Liver (tissue), 9 donors: ENCODE results near the gene MYOF. TPM values are rescaled to one million over a fixed set of nuclear protein-coding genes. Genes with fewer than 3 reads are reported as not detected.
A peak's percentile ranks its signal among the peaks of the same experiment; 100 is the strongest.
"Not testable (repeated sequence)": the region's sequence is repeated elsewhere in the genome, so short reads cannot be mapped to it uniquely, and the experiment has no call there.

Experiments
- DNase-seq: peaks from one replicate; pipeline ENCODE4 v3.0.0-alpha.2; 2017; ENCODE audit warnings: low spot score
- H3K27ac ChIP-seq, 2 donors: one replicate each; pipeline ENCODE4 v1.7.0; 2013; ENCODE audit warnings: inconsistent platforms in 2 of 2, low read length in 2 of 2, control low read depth in 1 of 2, low read depth in 1 of 2, mild to moderate bottlenecking in 1 of 2
- H3K27me3 ChIP-seq, 4 donors: one replicate each; pipeline versions ENCODE4 v1.6.1 to v1.7.0; 2013; ENCODE audit warnings: low read length in 3 of 4, inconsistent platforms in 1 of 4, mild to moderate bottlenecking in 1 of 4, moderate library complexity in 1 of 4; ENCODE audit not compliant: control insufficient read depth in 4 of 4, insufficient read depth in 4 of 4
- H3K36me3 ChIP-seq, 4 donors: one replicate each; pipeline versions ENCODE4 v1.6.1 to v1.7.0; 2013; ENCODE audit warnings: low read length in 3 of 4, mild to moderate bottlenecking in 3 of 4, low read depth in 1 of 4, moderate library complexity in 1 of 4; ENCODE audit not compliant: control insufficient read depth in 4 of 4, insufficient read depth in 3 of 4
- H3K4me1 ChIP-seq, 4 donors: one replicate each; pipeline versions ENCODE4 v1.6.1 to v1.7.0; 2013; ENCODE audit warnings: low read length in 3 of 4, mild to moderate bottlenecking in 3 of 4, moderate library complexity in 1 of 4; ENCODE audit not compliant: control insufficient read depth in 4 of 4, insufficient read depth in 4 of 4
- H3K4me3 ChIP-seq, 3 donors: one replicate each; pipeline versions ENCODE4 v1.6.1 to v1.7.0; 2013; ENCODE audit warnings: low read length in 3 of 3, control low read depth in 1 of 3, low read depth in 1 of 3, mild to moderate bottlenecking in 1 of 3
- H3K9ac ChIP-seq, 2 donors: one replicate each; pipeline ENCODE4 v1.7.0; 2013; ENCODE audit warnings: low read length in 2 of 2, mild to moderate bottlenecking in 2 of 2, moderate library complexity in 2 of 2, control low read depth in 1 of 2, low read depth in 1 of 2
- H3K9me3 ChIP-seq, 4 donors: one replicate each; pipeline versions ENCODE4 v1.6.1 to v1.7.0; 2013; ENCODE audit warnings: low read length in 3 of 4; ENCODE audit not compliant: control insufficient read depth in 4 of 4
- ATF3 ChIP-seq: IDR thresholded peaks from 2 replicates; pipeline ENCODE4 v1.6.1; 2016; ENCODE audit warnings: antibody characterized with exemption
- EGR1 ChIP-seq, 2 donors: IDR thresholded peaks; 2 replicates each; pipeline ENCODE4 v1.6.1; 2016 to 2018; ENCODE audit warnings: antibody characterized with exemption in 2 of 2, low read depth in 2 of 2
- FOXA1 ChIP-seq: IDR thresholded peaks from 2 replicates; pipeline ENCODE4 v1.6.1; 2016; ENCODE audit warnings: antibody characterized with exemption
- FOXA2 ChIP-seq: IDR thresholded peaks from 2 replicates; pipeline ENCODE4 v1.6.1; 2016; ENCODE audit warnings: antibody characterized with exemption
- GABPA ChIP-seq, 2 donors: IDR thresholded peaks in 1 of 2; conservative IDR thresholded peaks in 1 of 2; 2 replicates each; pipeline ENCODE4 v1.6.1; 2016; ENCODE audit warnings: antibody characterized with exemption in 2 of 2, mild to moderate bottlenecking in 1 of 2, moderate library complexity in 1 of 2
- HNF4A ChIP-seq, 2 donors: conservative IDR thresholded peaks; 2 replicates each; pipeline ENCODE4 v1.6.1; 2016; ENCODE audit warnings: antibody characterized with exemption in 2 of 2, mild to moderate bottlenecking in 2 of 2
- HNF4G ChIP-seq: IDR thresholded peaks from 2 replicates; pipeline ENCODE4 v1.6.1; 2016; ENCODE audit warnings: antibody characterized with exemption
- JUND ChIP-seq, 2 donors: IDR thresholded peaks; 2 replicates each; pipeline ENCODE4 v1.6.1; 2016; ENCODE audit warnings: antibody characterized with exemption in 2 of 2
- NR2F2 ChIP-seq: IDR thresholded peaks from 2 replicates; pipeline ENCODE4 v1.6.1; 2016; ENCODE audit warnings: antibody characterized with exemption
- RAD21 ChIP-seq, 2 donors: IDR thresholded peaks; 2 replicates each; pipeline ENCODE4 v1.6.1; 2016; ENCODE audit warnings: antibody characterized with exemption in 2 of 2, mild to moderate bottlenecking in 2 of 2
- REST ChIP-seq: IDR thresholded peaks from 2 replicates; pipeline ENCODE4 v1.6.1; 2016; ENCODE audit warnings: antibody characterized with exemption, mild to moderate bottlenecking
- RXRA ChIP-seq, 2 donors: IDR thresholded peaks; 2 replicates each; pipeline ENCODE4 v1.6.1; 2017 to 2018; ENCODE audit warnings: antibody characterized with exemption in 2 of 2, mild to moderate bottlenecking in 1 of 2
- SP1 ChIP-seq: IDR thresholded peaks from 2 replicates; pipeline ENCODE4 v1.6.1; 2018; ENCODE audit warnings: antibody characterized with exemption, mild to moderate bottlenecking
- TAF1 ChIP-seq: conservative IDR thresholded peaks from 2 replicates; pipeline ENCODE4 v1.6.1; 2016; ENCODE audit warnings: antibody characterized with exemption, mild to moderate bottlenecking
- YY1 ChIP-seq: IDR thresholded peaks from 2 replicates; pipeline ENCODE4 v1.6.1; 2016; ENCODE audit warnings: antibody characterized with exemption, mild to moderate bottlenecking
- ZBTB33 ChIP-seq: IDR thresholded peaks from 2 replicates; pipeline ENCODE4 v1.6.1; 2016; ENCODE audit warnings: antibody characterized with exemption
- WGBS: extraction: QIAGEN DNeasy Blood & Tissue Kit; methylation state at CpG from one replicate; pipeline ENCODE4 v1.1.7; 2013; 5-methylcytosine and 5-hydroxymethylcytosine counted together
- polyA plus RNA-seq, 2 donors: library from polyadenylated mRNA; stranded (reverse) in 1 of 2; unstranded in 1 of 2; fragments of 200-250 nt in 1 of 2; fragments of >200 nt in 1 of 2; fragmentation: Nextera tagmentation in 1 of 2; extraction: Ambion mirVana in 1 of 2; gene quantifications; one replicate each; pipeline versions ENCODE4 v1.2.1 to v1.2.3, GENCODE V29; 2013 to 2015
- total RNA-seq, 2 donors: library from RNA; depleted of rRNA; stranded (reverse); fragments of >200 nt; gene quantifications; one replicate each; pipeline ENCODE4 v1.2.3, GENCODE V29; 2014
- TF ChIP-seq, protein P1 (sequence below): fragments of 150-350 bp; IDR thresholded peaks from 2 replicates; pipeline ENCODE4 v1.5.1; 2017; ENCODE audit warnings: improper control_type of control experiment, low read depth, low read length; ENCODE audit not compliant: missing input control
- TF ChIP-seq, protein P2 (sequence below): IDR thresholded peaks from 2 replicates; pipeline ENCODE4 v1.6.1; 2016; ENCODE audit warnings: antibody characterized with exemption
- donor health status: healthy.
- donor health status: healthy.
- donor health status: healthy.
- donor health status: healthy.
- donor health status: healthy.

Gene MYOF
- total and polyA plus RNA-seq, 4 donors, result 0.89 to 5.7 (median 3.2) TPM

DNA sequence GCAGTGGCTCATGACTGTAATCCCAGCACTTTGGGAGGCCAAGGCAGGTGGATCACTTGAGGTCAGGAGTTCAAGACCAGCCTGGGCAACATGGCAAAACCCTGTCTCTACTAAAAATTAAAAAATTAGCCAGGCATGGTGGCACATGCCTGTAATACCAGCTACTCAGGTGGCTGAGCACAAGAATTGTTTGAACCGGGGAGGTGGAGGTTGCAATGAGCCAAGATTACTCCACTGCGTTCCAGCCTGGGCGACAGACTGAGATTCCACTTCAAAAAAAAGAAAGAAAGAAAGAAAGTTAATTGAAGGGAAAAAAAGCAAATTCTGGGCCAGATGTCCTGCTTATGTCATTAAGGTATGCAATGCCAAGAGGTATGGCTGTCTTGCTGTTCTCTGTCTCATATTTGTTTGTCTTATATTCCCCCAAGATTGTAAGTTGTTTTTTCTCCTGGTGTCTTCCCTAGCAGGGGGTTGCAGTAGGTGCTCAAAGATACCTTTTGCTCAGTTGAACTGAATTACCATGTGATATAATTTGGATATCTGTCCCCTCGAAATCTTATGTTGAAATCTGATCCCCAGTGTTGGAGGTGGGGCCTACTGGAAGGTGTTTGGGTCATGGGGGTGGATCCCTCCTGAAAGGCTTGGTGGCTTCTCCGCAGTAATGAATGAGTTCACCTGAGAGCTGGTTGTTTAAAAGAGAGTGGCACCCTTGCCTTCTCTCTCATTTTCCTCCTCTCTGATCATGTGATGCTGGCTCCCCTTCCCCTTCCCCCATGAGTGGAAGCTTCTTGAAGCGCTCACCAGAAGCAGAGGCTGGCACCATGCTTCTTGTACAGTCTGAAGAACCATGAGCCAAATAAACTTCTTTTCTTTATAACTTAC, 60.9 kb downstream of the MYOF start:
- Histone ChIP-seq H3K4me1 (peaks cover 0 to 6% (median 1%) of the 10 kb centered on the region in 4 donors), H3K9me3 (no peaks in the 10 kb centered on the region), H3K9ac (no peak overlapping the region), H3K27me3 (no peaks in the 10 kb centered on the region), H3K27ac (no peak overlapping the region), H3K36me3 (no peaks in the 10 kb centered on the region), H3K4me3 (no peak overlapping the region)
- no peak for DNase-seq
- WGBS, result 87% methylated on average over 6 of the region's 6 CpGs
- no peak for TF ChIP-seq ZBTB33
- TF ChIP-seq FOXA1, result no peak
- no peak for TF ChIP-seq HNF4A (conservative IDR thresholded peaks at IDR 0.05)

- no peak overlapping the region for H3K4me3 ChIP-seq
- peak in 1 of 2 donors; percentile 16 for TF ChIP-seq RXRA (IDR thresholded peaks at IDR 0.05)
- no peak for TF ChIP-seq EGR1 (IDR thresholded peaks at IDR 0.05; ENCODE audit: low read depth in 2 of 2)
- TF ChIP-seq FOXA2, result no peak
- TF ChIP-seq FOXA1, result no peak
- TF ChIP-seq ATF3, result no peak
- TF ChIP-seq YY1, result no peak
- no peak for TF ChIP-seq GABPA (IDR thresholded peaks at IDR 0.05 in 1 of 2, conservative IDR thresholded peaks at IDR 0.05 in 1 of 2)
- TF ChIP-seq SP1, result peak; percentile 10
- TF ChIP-seq RAD21 (IDR thresholded peaks at IDR 0.05), result no peak
- no peak for TF ChIP-seq REST
- TF ChIP-seq NR2F2, result peak; percentile 41
- TF ChIP-seq, protein P1, sequence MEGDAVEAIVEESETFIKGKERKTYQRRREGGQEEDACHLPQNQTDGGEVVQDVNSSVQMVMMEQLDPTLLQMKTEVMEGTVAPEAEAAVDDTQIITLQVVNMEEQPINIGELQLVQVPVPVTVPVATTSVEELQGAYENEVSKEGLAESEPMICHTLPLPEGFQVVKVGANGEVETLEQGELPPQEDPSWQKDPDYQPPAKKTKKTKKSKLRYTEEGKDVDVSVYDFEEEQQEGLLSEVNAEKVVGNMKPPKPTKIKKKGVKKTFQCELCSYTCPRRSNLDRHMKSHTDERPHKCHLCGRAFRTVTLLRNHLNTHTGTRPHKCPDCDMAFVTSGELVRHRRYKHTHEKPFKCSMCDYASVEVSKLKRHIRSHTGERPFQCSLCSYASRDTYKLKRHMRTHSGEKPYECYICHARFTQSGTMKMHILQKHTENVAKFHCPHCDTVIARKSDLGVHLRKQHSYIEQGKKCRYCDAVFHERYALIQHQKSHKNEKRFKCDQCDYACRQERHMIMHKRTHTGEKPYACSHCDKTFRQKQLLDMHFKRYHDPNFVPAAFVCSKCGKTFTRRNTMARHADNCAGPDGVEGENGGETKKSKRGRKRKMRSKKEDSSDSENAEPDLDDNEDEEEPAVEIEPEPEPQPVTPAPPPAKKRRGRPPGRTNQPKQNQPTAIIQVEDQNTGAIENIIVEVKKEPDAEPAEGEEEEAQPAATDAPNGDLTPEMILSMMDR, result no peak
- no peak for TF ChIP-seq ZBTB33
- no peak for TF ChIP-seq HNF4G
- no peak for TF ChIP-seq JUND (IDR thresholded peaks at IDR 0.05)
- TF ChIP-seq, protein P2, sequence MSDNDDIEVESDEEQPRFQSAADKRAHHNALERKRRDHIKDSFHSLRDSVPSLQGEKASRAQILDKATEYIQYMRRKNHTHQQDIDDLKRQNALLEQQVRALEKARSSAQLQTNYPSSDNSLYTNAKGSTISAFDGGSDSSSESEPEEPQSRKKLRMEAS, result no peak
- TF ChIP-seq TAF1, result no peak
- no peak for TF ChIP-seq HNF4A (conservative IDR thresholded peaks at IDR 0.05)
- H3K27ac ChIP-seq, result no peak overlapping the region
- no peak overlapping the region for H3K9ac ChIP-seq
- H3K36me3 ChIP-seq, result no peaks in the 10 kb centered on the region
- DNase-seq, result no peak
- no peaks in the 10 kb centered on the region for H3K9me3 ChIP-seq
- 74% methylated on average over 5 of the region's 5 CpGs for WGBS
- no peaks in the 10 kb centered on the region for H3K27me3 ChIP-seq
- peaks cover 0 to 6% (median 1%) of the 10 kb centered on the region in 4 donors for H3K4me1 ChIP-seq
These were observed 62.0 kb downstream of the MYOF start for GRCh38 chr10:93420091-93420490.

GRCh38 chr10:93419016-93419415, 63.1 kb downstream of the MYOF start:
- 91% methylated on average over 8 of the region's 8 CpGs for WGBS
- DNase-seq, H3K36me3 ChIP-seq, H3K4me3 ChIP-seq, H3K4me1 ChIP-seq, H3K9ac ChIP-seq, H3K9me3 ChIP-seq, H3K27ac ChIP-seq, H3K27me3 ChIP-seq: not testable (repeated sequence)
